ENCODE results near the gene GJA10.

DNA sequence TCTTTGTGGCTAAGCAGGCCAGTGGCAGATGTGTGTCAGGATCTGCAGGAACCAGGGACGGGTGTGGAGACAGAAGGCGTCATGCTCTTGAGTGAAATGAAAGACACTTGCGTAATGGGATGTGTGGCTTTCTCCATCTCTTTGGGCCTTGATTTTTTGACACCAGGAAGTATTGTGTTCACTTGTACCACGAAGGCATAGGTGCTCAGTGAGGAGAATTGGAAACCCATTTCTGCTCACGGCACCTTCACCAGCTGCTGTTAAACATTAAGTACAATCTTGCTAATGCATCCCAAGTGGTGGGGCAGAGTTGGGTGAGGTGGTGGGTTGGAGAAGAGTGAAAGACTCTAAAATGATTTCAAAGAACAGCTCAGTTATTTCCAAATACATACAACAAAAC lies 30.0 kb downstream of the GJA10 start:
- TF ChIP-seq EZH2 (IDR thresholded peaks at IDR 0.05; ENCODE audit: insufficient read depth, poor library complexity, severe bottlenecking): no peak
- no peak for TF ChIP-seq EZH2phosphoT487 (IDR thresholded peaks at IDR 0.05; ENCODE audit: insufficient read depth, low read depth)

All from GM23248 (cell line).